Left lobe of liver (tissue), 2 donors: ENCODE data around the gene ABTB2. TPM values are rescaled to one million over a fixed set of nuclear protein-coding genes. Genes with fewer than 3 reads are reported as not detected.
A peak's percentile ranks its signal among the peaks of the same experiment; 100 is the strongest.
"Not testable (repeated sequence)": the region's sequence is repeated elsewhere in the genome, so short reads cannot be mapped to it uniquely, and the experiment has no call there.

Source experiments
- ATAC-seq: fragments of 200-7000 bp; cut with Tn5 transposase; one replicate; pipeline ENCODE4 v1.9.1; 2020; ENCODE audit warnings: mild to moderate bottlenecking, moderate library complexity
- DNase-seq: peaks from one replicate; pipeline ENCODE4 v3.0.0-alpha.2; 2020; ENCODE audit warnings: low spot score
- total RNA-seq: library from RNA; stranded (reverse); gene quantifications from one replicate; pipeline ENCODE4 v1.2.1, GENCODE V29; 2021
- donor health status: DM: no; HTN: no; CAD: no; lungs with moderate emphysema.
- donor health status: DM: no; HTN: yes; CAD: no.

ABTB2 gene
- total RNA-seq, result 11.4 TPM

DNA sequence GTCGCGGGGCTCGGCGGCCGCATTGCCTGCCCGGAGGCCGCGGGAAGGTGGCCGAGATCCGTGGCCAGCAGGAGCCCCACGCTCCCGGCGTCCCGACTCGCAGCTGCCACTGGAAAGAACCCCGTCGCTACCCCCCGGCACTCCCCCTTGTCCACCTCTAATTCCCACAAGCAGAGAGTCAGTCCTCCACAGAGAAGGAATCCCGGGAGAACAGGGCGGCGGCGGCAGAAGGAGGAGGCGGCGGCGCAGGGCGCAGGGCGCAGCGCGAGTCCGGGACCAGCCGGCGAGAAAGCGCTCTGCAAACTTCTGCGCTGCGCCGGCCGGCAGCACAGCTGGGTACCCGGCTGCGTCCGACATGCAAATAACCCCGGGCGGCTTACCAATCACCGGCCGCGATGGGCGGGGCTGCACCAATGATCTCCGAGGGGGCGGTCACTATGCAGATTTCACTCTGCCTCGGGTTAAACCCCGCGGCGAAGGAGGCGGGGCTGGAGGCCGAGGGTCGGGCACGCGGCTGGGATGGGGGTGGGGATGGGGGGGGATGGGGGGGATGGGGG lies at the start of gene ABTB2:
Gene ABTB2, minus strand, starts transcription at position 310 of the 557 bp plus-strand sequence.
- ATAC-seq, result peak; percentile 76
- DNase-seq, result peak; percentile 99

DNA sequence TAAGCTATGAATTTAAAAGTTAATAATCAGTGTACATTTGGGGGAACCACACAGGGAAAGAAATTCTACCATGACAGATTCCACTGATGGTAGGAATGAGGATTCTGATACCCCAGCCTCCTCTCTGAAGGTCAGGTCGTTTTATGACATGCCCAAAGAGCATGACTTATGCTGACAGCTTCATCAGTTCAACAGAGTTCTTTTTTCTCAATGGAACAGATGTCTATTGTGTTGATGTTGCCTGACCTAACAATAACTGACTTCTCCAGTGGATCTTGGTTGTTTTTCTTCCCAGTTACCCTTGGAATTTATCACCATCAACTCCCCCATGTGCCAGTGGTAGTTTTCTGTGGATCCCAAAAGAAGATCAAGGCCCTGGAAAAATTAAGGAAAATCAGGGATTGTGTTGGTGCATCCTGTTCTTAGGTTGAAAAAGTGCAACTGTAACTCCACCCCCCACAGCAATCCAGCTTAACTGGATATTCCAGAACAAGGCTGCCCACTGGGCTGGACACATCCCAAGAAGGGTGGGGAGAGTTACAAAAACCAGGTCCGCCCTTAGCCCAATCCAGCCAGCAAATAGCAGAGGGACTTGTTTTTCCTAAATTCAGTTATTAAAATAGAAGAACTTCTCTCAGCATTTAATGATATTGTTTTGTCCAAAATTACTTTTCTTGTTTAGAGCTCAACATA lies 49.5 kb upstream of the ABTB2 start:
- ATAC-seq (peak; percentile 28), DNase-seq (no peak)

- ATAC-seq (peak; percentile 75), DNase-seq (no peak)
These were observed 48.6 kb upstream of the ABTB2 start for GRCh38 chr11:34406413-34406812.

- no peak for DNase-seq
- ATAC-seq, result no peak
These were observed 47.5 kb upstream of the ABTB2 start for GRCh38 chr11:34405079-34405858.

DNA sequence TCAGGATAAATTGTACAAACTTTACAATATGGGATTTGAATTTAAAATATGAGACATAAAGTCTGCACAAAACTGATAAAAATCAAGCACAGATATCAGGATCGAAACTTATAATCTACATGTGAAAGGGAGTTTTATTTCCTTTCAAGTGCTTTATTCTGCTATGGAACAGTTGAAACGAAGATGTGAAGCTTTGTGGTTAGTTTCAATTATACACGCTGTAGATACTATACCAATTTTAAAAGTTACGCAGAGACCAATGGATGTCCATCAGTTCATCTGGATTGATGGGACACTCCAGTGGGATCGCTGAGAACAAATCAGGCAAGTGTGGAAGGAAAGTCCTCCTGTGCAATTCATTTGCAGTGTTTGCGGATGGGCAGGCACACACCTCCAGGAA lies 46.5 kb upstream of the ABTB2 start:
- no peak for DNase-seq
- no peak for ATAC-seq

DNA sequence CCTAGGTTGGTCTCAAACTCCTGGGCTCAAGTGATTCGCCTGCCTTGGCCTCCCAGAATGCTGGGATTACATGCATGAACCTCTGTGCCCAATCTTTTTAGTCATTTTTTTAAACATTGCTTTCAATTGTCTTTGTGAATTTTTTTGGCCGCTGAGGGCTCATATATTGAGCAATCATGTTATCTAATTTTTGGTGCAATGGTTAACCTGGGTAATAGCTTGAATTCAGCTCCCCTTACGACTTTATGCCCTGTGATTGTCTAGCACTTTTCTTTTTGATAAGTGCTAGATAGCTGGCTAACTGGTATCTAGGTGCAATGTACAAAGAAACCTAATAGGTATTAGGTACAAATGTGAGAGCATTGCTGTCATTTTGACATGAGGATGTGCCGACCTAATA lies 45.6 kb upstream of the ABTB2 start:
- peak; percentile 73 for ATAC-seq
- no peak for DNase-seq

- ATAC-seq (no peak), DNase-seq (no peak)
These were observed 40.0 kb upstream of the ABTB2 start for GRCh38 chr11:34397811-34398210.

DNA sequence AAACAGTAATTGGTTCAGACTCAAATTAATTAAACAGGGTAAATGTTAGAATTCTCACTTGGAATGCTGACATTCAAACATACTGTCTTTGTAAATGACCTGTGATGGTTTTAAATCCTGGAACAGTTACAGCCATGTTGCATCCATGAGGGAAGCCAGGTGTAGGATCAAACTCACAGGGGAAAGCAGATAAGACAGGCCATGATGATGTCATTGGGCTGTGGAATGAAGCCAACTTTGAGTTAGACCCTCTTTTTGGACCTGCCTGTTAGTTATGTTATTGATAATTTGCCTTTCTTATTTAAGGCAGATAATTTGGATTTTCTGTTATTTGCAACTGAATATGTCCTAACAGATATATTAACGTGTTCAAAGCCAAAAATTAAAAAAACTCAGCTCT lies 39.3 kb upstream of the ABTB2 start:
- no peak for DNase-seq
- no peak for ATAC-seq

- ATAC-seq (no peak), DNase-seq (no peak)
These were observed 38.2 kb upstream of the ABTB2 start for GRCh38 chr11:34395916-34396550.

DNA sequence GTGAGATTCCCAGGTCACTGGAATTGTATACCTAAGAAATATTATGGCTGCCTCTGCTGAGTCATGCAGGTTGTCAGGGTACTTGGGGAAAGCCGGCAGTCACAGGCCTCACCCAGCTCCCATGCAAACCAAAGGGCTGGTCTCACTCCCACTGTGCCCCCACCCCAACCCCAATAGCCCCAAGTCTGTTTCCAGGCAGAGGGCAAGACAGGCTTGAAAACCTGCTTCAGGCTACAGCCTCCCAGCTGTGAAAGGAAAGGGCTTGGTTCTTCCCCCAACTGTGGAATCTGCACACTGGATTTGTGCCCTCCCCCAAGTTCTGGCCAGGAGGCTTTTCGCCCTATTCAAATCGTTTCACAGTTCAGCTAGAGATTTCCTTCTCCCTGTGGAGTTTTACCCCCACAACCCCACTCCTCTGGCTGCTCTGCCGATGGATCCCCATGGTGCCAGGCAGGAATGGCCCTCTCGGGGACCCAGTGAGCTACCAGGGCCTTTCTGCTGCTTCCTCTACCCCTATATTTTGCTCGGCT lies 37.0 kb upstream of the ABTB2 start:
- ATAC-seq (no peak), DNase-seq (no peak)

DNA sequence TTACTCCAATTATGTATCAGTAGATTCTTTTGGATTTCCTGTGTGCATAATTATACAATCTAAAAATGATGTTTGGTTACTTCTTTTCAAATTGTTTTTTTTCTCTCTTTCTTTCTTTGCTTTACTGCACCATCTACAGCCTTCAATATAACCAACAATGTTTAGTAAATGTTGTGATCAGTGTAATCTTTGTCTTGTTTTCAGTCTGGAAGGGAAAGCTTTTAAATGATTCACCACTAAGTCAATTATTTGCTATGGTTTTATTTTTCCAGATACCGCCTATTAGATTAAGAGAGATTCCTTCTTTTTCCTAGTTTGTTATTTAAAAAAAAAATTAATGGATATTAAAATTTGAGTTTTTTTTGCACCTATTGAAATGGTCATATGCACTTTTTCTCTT lies 29.8 kb upstream of the ABTB2 start:
- DNase-seq, result no peak
- ATAC-seq, result peak; percentile 84

DNA sequence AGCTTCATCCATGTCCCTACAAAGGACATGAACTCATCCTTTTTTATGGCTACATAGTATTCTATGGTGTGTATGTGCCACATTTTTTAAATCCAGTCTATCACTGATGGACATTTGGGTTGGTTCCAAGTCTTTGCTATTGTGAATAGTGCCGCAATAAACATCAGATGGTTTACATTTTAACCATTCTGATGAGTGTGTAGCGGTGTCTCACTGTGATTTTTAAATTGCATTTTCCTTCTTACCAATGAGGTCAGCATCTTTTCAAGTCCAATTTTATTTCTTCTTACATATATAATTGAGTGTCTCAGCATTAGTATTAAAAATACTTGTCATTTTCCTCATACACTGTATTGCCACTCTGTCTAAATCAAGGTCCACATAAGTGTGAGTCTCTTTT lies 28.5 kb upstream of the ABTB2 start:
- DNase-seq, ATAC-seq: not testable (repeated sequence)

- DNase-seq (no peak), ATAC-seq (no peak)
These were observed 24.9 kb upstream of the ABTB2 start for GRCh38 chr11:34382532-34383276.

DNA sequence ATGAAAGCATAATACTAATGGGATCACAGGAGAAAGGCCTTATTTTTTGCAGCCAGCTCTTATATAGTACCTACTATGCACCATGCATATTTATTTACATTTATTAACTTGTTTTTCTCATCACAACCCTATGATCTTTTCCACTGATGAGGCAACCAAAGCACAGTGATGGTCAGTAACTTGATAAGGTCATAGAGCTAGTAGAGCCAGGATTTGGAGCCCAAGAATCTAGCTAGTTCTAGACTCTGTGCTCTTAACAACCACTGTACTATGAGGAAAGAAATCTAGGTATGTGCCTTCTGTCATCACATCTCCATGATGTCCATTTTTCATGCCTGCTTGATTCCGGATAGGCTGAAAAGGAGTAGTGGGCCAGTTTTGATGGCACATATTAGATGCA lies 24.0 kb upstream of the ABTB2 start:
- ATAC-seq (no peak), DNase-seq (no peak)

DNA sequence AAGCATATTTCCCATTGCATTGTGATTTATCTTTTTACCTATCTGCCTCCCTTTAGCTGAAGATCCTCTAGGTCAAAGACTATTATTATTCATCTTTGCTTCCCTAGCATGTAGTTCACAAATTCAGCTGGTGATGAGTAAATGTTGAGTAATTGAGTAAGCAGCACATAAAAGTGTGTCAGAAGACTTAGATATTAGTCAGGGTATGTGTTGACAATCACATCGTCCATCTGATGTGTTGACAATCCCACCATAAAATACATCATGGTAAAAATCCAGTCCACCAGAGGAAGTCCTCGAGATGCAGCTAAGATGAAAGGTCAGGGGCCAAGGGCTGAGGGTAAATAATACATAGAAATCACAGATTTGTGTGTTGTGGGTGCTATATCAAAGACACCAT lies 22.9 kb upstream of the ABTB2 start:
- DNase-seq, result no peak
- ATAC-seq, result no peak

DNA sequence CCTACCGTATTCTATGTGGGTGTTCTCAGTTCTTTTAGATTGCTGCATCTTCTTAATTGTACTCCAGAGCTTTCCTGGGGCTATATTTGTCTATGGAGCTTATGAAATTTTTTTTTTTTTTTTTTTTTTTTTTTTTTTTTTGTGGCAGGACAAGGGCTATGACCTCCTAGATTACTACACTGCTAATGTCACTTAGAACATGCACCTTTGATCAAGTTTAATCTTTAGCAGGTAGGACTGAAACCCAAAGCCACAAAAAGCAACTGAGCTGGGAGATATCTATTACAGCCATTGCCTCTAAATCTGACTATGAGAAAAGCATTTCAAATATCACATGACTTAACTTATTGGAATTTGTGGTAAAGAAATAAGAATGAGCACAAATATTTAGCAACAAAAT lies 21.7 kb upstream of the ABTB2 start:
- ATAC-seq, result peak; percentile 96

DNA sequence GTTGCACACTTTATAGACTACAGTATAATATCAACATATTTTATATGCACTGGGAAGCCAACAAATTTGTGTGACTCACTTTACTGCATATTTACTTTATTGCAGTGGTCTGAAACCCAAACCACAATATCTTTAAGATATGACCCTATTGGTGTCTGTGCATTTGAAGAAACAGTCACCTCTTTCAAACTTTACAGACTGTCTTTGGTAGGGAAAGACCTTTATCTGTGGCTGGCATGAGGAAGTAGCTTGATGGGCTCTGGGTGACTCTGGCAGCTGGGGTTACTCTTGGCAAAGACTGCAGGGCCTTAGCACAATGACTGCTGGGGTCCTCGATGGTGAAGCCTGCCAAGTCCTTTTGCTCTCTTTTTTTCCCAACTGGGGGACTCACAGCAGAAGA lies 21.3 kb upstream of the ABTB2 start:
- ATAC-seq, result peak; percentile 53

More for the DNA sequence above, 21.7 kb upstream of the ABTB2 start:
- DNase-seq, result no peak

GRCh38 chr11:34373727-34374126 lies 15.9 kb upstream of the ABTB2 start:
- ATAC-seq (no peak), DNase-seq (no peak)

More for the DNA sequence above, 21.3 kb upstream of the ABTB2 start:
- DNase-seq, result no peak

- peak; percentile 40 for ATAC-seq
- no peak for DNase-seq
These were observed 8.7 kb upstream of the ABTB2 start for GRCh38 chr11:34366522-34366921.

DNA sequence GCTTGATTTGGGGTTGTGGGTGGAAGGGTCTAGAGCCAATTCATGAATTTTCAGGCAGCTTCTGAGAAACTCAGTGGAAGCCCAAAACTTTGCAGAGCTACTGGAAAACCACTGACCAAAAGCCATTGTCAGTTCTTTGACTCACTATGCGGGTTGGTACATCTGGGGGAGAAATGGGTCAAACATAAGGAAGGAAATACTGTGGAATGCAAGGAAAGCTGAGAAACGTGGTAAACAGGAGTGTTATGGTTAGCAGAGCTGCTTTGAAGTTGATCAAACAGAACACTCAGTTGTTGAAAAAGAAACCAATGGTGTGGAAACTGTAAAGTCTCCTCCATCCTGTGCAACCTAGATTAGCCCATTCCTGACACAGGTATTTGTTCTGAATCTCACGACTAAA lies 6.3 kb upstream of the ABTB2 start:
- DNase-seq, result no peak
- ATAC-seq, result peak; percentile 8
